ENCODE measurements around the gene ZDHHC12. TPM values are rescaled to one million over a fixed set of nuclear protein-coding genes. Genes with fewer than 3 reads are reported as not detected.

The ZDHHC12 gene
- total and polyA plus RNA-seq, 10 of the 15 experiments (the other 5 are each of a cell fraction or from before 2014, with no cell fraction given), result 0.95 to 146 (median 49.9) TPM

GRCh38 chr9:128702949-128703615, 20.8 kb downstream of the ZDHHC12 start:
- 37% methylated on average over 31 of the region's 55 CpGs for WGBS (ENCODE audit: insufficient coverage, insufficient replicate concordance, low lambda C conversion rate, missing lambda C conversion rate)
- ChIA-PET SMC1A (ENCODE audit: uncharacterized antibody, unreplicated experiment) (interaction anchor here (0.6 kb wide), 1 partner anchor 20 kb away, joined by 3 read pairs; no protein-coding TSS in a partner anchor), RAD21 (ENCODE audit: unreplicated experiment) (no interaction called here), CTCF (interaction anchor here (1.0 kb wide), 1 partner anchor 21 kb away, joined by 6 read pairs; the partner anchor contains the start of gene ZDHHC12), POLR2A (no interaction called here)
- H3K4me3 ChIP-seq, result peak overlapping the region; percentile 63
- no peaks in the 10 kb centered on the region for H3K9me3 ChIP-seq (replicated peaks; ENCODE audit: control insufficient read depth, insufficient read depth, low read length)
- no peaks in the 10 kb centered on the region for H3K27me3 ChIP-seq (replicated peaks in 1 of 2; ENCODE audit: control insufficient read depth in 2 of 2, insufficient read depth in 2 of 2, low read length in 1 of 2)
- in situ Hi-C loops (cut with MboI) (no loop called here), intact Hi-C loops (cut with micrococcal nuclease; ENCODE audit: unreplicated experiment) (no loop called here)
- no peaks in the 10 kb centered on the region for H4K20me1 ChIP-seq (ENCODE audit: control insufficient read depth, insufficient read depth)
- H3K79me2 ChIP-seq (ENCODE audit: control insufficient read depth, insufficient read depth, low read length), result no peaks in the 10 kb centered on the region
- peak; percentile 41; the same call in 2 of the 3 replicates for ATAC-seq
- DNase-seq (ENCODE audit: low read depth, low spot score), result no peak
- peak overlapping the region; percentile 87 for H2AFZ ChIP-seq (ENCODE audit: control insufficient read depth, low read depth, low read length)
- H3K4me1 ChIP-seq (ENCODE audit: control insufficient read depth, insufficient read depth, low read length), result peaks cover 3% of the 10 kb centered on the region; the same call in 1 of the 2 replicates
- peak overlapping the region; percentile 80 for H3K9ac ChIP-seq (ENCODE audit: control insufficient read depth, insufficient read depth, low read length)
- TF ChIP-seq MLLT1 (IDR thresholded peaks at IDR 0.05) (peak; percentile 61), RB1 (IDR thresholded peaks at IDR 0.05; ENCODE audit: borderline replicate concordance) (no peak), EGR1 (IDR thresholded peaks at IDR 0.05; ENCODE audit: borderline replicate concordance in 1 of 2, low read depth in 2 of 2, low read length in 2 of 2) (peak in 1 of 2 experiments; percentile 44; a peak in 2 of 3 replicates)
- no peaks in the 10 kb centered on the region for H3K36me3 ChIP-seq (ENCODE audit: control insufficient read depth in 2 of 2, insufficient read depth in 2 of 2, low read length in 1 of 2)
- peak overlapping the region; percentile 87 for H3K4me2 ChIP-seq (ENCODE audit: control insufficient read depth, insufficient read depth)
- peak overlapping the region; percentile 61; the same call in 1 of the 2 replicates for H3K27ac ChIP-seq (ENCODE audit: control insufficient read depth, insufficient read depth)
- BruUV-seq (replicated peaks), result no TSS peak
- FAIRE-seq, result no peak
